MCF 10A (cell line): ENCODE measurements around the gene PKIB. TPM values are rescaled to one million over a fixed set of nuclear protein-coding genes. Genes with fewer than 3 reads are reported as not detected.
A peak's percentile ranks its signal among the peaks of the same experiment; 100 is the strongest.

Experiments used
- BruUV-seq: library from RNA; stranded (reverse); fragments of 400-500 nt; replicated peaks from 2 replicates; lab custom pipeline; 2021; lab: Mats Ljungman, UMichigan
- CTCF ChIA-PET: fragments of 300-600 bp; sonication (Branson Sonifier 250); formaldehyde crosslinking; extraction: SDS; loops from one replicate; lab custom pipeline; 2021; ENCODE audit warnings: antibody characterized with exemption, inconsistent platforms; lab: Yijun Ruan, JAX
- POLR2A ChIA-PET: fragments of 300-600, 350-650 bp; sonication (Branson Sonifier 250); formaldehyde crosslinking; extraction: SDS; loops from one replicate; lab custom pipeline; 2020; ENCODE audit warnings: antibody characterized with exemption, inconsistent platforms; lab: Yijun Ruan, JAX
- DNase-seq: peaks from one replicate; pipeline ENCODE4 v3.0.0-alpha.2; 2018; ENCODE audit not compliant: unreplicated experiment
- H3K27ac Mint-ChIP-seq: one replicate; pipeline ENCODE4 v1.8.0; 2022; ENCODE audit warnings: mild to moderate bottlenecking, low read depth, mixed read lengths; ENCODE audit not compliant: unreplicated experiment
- H3K27me3 Mint-ChIP-seq: one replicate; pipeline ENCODE4 v1.8.0; 2022; ENCODE audit warnings: mixed read lengths; ENCODE audit not compliant: insufficient read depth, unreplicated experiment
- H3K36me3 Mint-ChIP-seq: one replicate; pipeline ENCODE4 v1.8.0; 2022; ENCODE audit warnings: mild to moderate bottlenecking, moderate library complexity, mixed read lengths; ENCODE audit not compliant: insufficient read depth, unreplicated experiment
- H3K4me1 Mint-ChIP-seq: one replicate; pipeline ENCODE4 v1.8.0; 2022; ENCODE audit warnings: mixed read lengths; ENCODE audit not compliant: insufficient read depth, unreplicated experiment
- H3K4me3 Mint-ChIP-seq: one replicate; pipeline ENCODE4 v1.8.0; 2022; ENCODE audit warnings: mild to moderate bottlenecking, moderate library complexity, mixed read lengths; ENCODE audit not compliant: unreplicated experiment
- H3K9me3 Mint-ChIP-seq: one replicate; pipeline ENCODE4 v1.8.0; 2022; ENCODE audit warnings: mixed read lengths; ENCODE audit not compliant: unreplicated experiment
- intact Hi-C: fragments of 100-400 bp; cut with micrococcal nuclease; formaldehyde crosslinking; loops from 2 replicates; pipeline ENCODE4 v1.14.1; 2022
- total RNA-seq: library from RNA; stranded (reverse); gene quantifications from 2 replicates; pipeline ENCODE4 v1.2.3, GENCODE V29; 2022
- TF ChIP-seq, protein P1 (sequence below): fragments of 200-600 bp; IDR thresholded peaks from one replicate; pipeline ENCODE4 v1.8.0; 2022; ENCODE audit warnings: antibody characterized with exemption, mild to moderate bottlenecking; ENCODE audit not compliant: unreplicated experiment

PKIB gene
- total RNA-seq, 1 experiment from 2014 or later: 6.0 TPM

DNA sequence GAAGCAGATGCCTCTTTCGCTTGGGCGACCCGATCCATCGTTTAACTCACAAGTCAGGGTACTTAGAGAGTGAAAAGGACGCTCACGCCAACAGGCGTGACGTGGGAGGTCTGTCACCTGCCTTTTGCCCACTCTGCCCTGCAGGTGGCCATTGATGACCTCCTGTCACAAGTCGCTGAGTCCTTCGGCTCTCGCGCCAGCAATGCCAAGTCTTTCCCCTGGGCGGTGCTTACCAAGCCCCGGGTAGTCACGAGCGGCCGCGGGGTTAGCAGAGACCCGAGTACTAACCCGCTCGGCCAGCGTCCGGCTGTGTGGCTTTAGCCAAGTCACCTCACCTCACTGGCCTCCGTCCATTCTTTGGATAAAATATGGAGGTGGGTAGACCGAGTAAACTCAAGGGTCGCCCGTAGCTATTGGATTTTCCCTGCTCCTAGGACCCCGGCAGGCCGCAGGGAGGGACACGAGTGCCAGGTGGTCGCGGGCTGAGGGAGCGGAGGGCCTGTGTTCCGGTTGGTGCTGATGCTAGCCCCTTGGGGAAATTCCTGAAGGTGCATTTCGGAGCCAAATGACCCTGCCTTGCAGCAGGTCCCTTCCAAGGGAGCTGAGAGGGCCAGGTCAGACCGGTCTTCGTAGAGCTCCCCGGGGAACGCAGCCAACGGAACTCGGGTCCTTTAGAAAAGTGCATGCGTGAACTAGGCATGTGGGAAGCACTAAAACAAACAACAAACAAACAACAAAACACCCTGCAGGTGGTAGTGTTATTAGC, 668 bp downstream of the PKIB start:
- intact Hi-C loops: loop anchor here (1.0 kb wide), 2 partner anchors 115 to 228 kb away; no protein-coding TSS in a partner anchor
- DNase-seq: peak; percentile 50
- Mint-ChIP-seq H3K36me3 (peaks cover under 1% of the 10 kb centered on the region), H3K4me1 (peaks cover 3% of the 10 kb centered on the region), H3K9me3 (peaks cover 5% of the 10 kb centered on the region), H3K4me3 (peak overlapping the region; percentile 85), H3K27me3 (no peaks in the 10 kb centered on the region), H3K27ac (peak overlapping the region; percentile 59)
- ChIA-PET POLR2A (interaction anchor here (0.6 to 1.6 kb wide), 10 partner anchors 10 to 480 kb away, joined by 3 to 7 read pairs (median 4); partner anchors contain the start of genes FABP7 and SERINC1), CTCF (interaction anchor here (0.5 to 2.7 kb wide), 25 partner anchors 8 to 707 kb away, joined by 3 to 32 read pairs (median 4); no protein-coding TSS in a partner anchor)
- TF ChIP-seq, protein P1, sequence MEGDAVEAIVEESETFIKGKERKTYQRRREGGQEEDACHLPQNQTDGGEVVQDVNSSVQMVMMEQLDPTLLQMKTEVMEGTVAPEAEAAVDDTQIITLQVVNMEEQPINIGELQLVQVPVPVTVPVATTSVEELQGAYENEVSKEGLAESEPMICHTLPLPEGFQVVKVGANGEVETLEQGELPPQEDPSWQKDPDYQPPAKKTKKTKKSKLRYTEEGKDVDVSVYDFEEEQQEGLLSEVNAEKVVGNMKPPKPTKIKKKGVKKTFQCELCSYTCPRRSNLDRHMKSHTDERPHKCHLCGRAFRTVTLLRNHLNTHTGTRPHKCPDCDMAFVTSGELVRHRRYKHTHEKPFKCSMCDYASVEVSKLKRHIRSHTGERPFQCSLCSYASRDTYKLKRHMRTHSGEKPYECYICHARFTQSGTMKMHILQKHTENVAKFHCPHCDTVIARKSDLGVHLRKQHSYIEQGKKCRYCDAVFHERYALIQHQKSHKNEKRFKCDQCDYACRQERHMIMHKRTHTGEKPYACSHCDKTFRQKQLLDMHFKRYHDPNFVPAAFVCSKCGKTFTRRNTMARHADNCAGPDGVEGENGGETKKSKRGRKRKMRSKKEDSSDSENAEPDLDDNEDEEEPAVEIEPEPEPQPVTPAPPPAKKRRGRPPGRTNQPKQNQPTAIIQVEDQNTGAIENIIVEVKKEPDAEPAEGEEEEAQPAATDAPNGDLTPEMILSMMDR: no peak
- BruUV-seq: no TSS peak

DNA sequence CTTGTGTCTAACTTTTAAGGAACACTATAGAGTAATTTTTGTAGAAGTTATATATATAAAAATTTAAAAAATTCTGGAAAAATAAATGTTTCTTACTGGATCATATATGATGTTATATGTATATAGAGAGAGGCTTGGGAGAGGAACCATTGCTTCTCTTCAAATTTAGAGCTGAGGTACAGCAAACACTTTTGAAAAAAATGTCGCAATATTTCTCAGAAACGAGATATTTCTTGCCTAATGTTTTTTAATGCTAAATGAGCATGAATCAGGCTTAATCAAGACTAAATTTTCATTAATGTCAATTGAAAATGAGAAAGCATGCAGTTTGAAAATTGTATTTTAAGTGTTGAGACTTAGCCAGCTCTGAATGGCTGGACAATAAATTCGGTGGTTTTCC, 2.6 kb downstream of the PKIB start:
- Mint-ChIP-seq H3K9me3 (peaks cover 5% of the 10 kb centered on the region), H3K4me3 (no peak overlapping the region), H3K4me1 (peaks cover 3% of the 10 kb centered on the region), H3K27me3 (no peaks in the 10 kb centered on the region), H3K36me3 (peaks cover 5% of the 10 kb centered on the region), H3K27ac (no peak overlapping the region)
- intact Hi-C loops: no loop called here
- DNase-seq: no peak
- ChIA-PET CTCF (interaction anchor here (0.5 to 0.7 kb wide), 3 partner anchors 23 to 91 kb away, joined by 3 to 4 read pairs (median 3); no protein-coding TSS in a partner anchor), POLR2A (no interaction called here)
- TF ChIP-seq, protein P1: no peak
- no TSS peak for BruUV-seq

- CTCF ChIA-PET: interaction anchor here (0.7 to 2.4 kb wide), 3 partner anchors 113 to 138 kb away, joined by 4 to 12 read pairs (median 8); no protein-coding TSS in a partner anchor
- Mint-ChIP-seq H3K9me3 (peaks cover 5% of the 10 kb centered on the region), H3K4me3 (no peak overlapping the region), H3K27me3 (no peaks in the 10 kb centered on the region), H3K36me3 (peaks cover 5% of the 10 kb centered on the region), H3K27ac (no peak overlapping the region), H3K4me1 (peaks cover 3% of the 10 kb centered on the region)
- intact Hi-C loops: no loop called here
- POLR2A ChIA-PET: no interaction called here
- no peak for DNase-seq
- TF ChIP-seq, protein P1: no peak
- BruUV-seq: no TSS peak
Measured at GRCh38 chr6:122614303-122614702, 4.1 kb downstream of the PKIB start.

DNA sequence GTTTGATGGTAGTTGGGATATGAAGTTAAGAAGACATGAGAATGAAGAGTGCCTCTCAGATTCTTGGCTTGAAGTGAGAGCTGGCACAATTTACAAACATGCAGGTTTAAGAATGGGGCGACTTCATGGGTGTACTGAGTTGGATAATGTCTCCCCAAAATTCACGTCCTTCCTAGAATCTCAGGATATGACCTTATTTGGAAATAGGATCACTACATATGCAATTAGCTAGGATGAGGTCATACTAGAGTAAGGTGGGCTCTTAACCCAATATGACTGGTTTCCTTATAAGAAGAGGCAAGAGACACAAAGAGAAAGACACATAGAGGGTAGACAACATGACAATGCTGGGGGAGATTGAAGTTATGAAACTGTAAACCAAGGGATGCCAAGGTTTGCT, 5.2 kb downstream of the PKIB start:
- no peaks in the 10 kb centered on the region for H3K4me1 Mint-ChIP-seq
- H3K9me3 Mint-ChIP-seq: peaks cover 5% of the 10 kb centered on the region
- no peak overlapping the region for H3K4me3 Mint-ChIP-seq
- ChIA-PET POLR2A (no interaction called here), CTCF (interaction anchor here (1.0 to 2.4 kb wide), 4 partner anchors 13 to 223 kb away, joined by 4 to 12 read pairs (median 6); no protein-coding TSS in a partner anchor)
- intact Hi-C loops: no loop called here
- no peak for DNase-seq
- TF ChIP-seq, protein P1: no peak
- no TSS peak for BruUV-seq
- no peaks in the 10 kb centered on the region for H3K27me3 Mint-ChIP-seq
- no peak overlapping the region for H3K27ac Mint-ChIP-seq
- peaks cover 5% of the 10 kb centered on the region for H3K36me3 Mint-ChIP-seq
